GM23338 (cell line): ENCODE data around the gene PRKG2. TPM values are rescaled to one million over a fixed set of nuclear protein-coding genes. Genes with fewer than 3 reads are reported as not detected.
A peak's percentile ranks its signal among the peaks of the same experiment; 100 is the strongest.

Source experiments
- ATAC-seq: fragments of 200-7000 bp; cut with Tn5 transposase; 3 replicates; pipeline ENCODE4 v1.9.1; 2020
- DNase-seq: peaks from one replicate; pipeline ENCODE4 v3.0.0-alpha.2; 2015; ENCODE audit warnings: low spot score
- H2AFZ ChIP-seq: fragments of 200-600 bp; sonication (generic); 2 replicates; pipeline ENCODE4 v1.8.0; 2016; ENCODE audit warnings: antibody characterized with exemption, mild to moderate bottlenecking, moderate library complexity
- H3F3A ChIP-seq: fragments of 200-600 bp; sonication (generic); replicated peaks from 2 replicates; pipeline ENCODE4 v1.8.0; 2017; ENCODE audit warnings: antibody characterized with exemption, mixed run types, low read depth
- H3K27ac ChIP-seq: fragments of 200-600 bp; sonication (generic); 2 replicates; pipeline ENCODE4 v1.6.1; 2016; ENCODE audit warnings: low read depth
- H3K27me3 ChIP-seq: fragments of 200-600 bp; sonication (generic); 2 replicates; pipeline ENCODE4 v1.8.0; 2016; ENCODE audit warnings: mild to moderate bottlenecking, mixed run types, moderate library complexity; ENCODE audit not compliant: insufficient read depth
- H3K36me3 ChIP-seq: fragments of 200-600 bp; sonication (generic); 2 replicates; pipeline ENCODE4 v1.8.0; 2016; ENCODE audit warnings: mild to moderate bottlenecking; ENCODE audit not compliant: insufficient read depth
- H3K4me1 ChIP-seq: fragments of 200-600 bp; sonication (generic); 2 replicates; pipeline ENCODE4 v1.8.0; 2016; ENCODE audit warnings: mild to moderate bottlenecking, moderate library complexity; ENCODE audit not compliant: insufficient read depth
- H3K4me2 ChIP-seq: fragments of 200-600 bp; sonication (generic); 2 replicates; pipeline ENCODE4 v1.7.1; 2017; ENCODE audit warnings: mixed run types
- H3K4me3 ChIP-seq: fragments of 200-600 bp; sonication (generic); 2 replicates; pipeline ENCODE4 v1.6.1; 2016; ENCODE audit warnings: mixed run types
- H3K79me2 ChIP-seq: fragments of 200-600 bp; sonication (generic); replicated peaks from 2 replicates; pipeline ENCODE4 v1.8.0; 2017; ENCODE audit warnings: mild to moderate bottlenecking; ENCODE audit not compliant: insufficient read depth
- H3K9me2 ChIP-seq: fragments of 200-600 bp; sonication (generic); 2 replicates; pipeline ENCODE4 v1.8.0; 2017; ENCODE audit not compliant: insufficient read depth
- H4K20me1 ChIP-seq: fragments of 200-600 bp; sonication (generic); replicated peaks from 2 replicates; pipeline ENCODE4 v1.8.0; 2017; ENCODE audit warnings: mild to moderate bottlenecking; ENCODE audit not compliant: insufficient read depth
- H3K27ac Mint-ChIP-seq: 2 replicates; pipeline ENCODE4 v1.8.0; 2020; ENCODE audit warnings: inconsistent platforms, mild to moderate bottlenecking, moderate library complexity, mixed read lengths
- H3K27me3 Mint-ChIP-seq: 3 replicates; pipeline ENCODE4 v1.8.0; 2022; ENCODE audit warnings: low read depth, mild to moderate bottlenecking, moderate library complexity, mixed read lengths, inconsistent platforms; ENCODE audit not compliant: insufficient read depth, poor library complexity
- H3K36me3 Mint-ChIP-seq: 3 replicates; pipeline ENCODE4 v1.8.0; 2021; ENCODE audit warnings: low read depth, mild to moderate bottlenecking, inconsistent platforms, moderate library complexity, mixed read lengths
- H3K4me1 Mint-ChIP-seq: 3 replicates; pipeline ENCODE4 v1.8.0; 2020; ENCODE audit warnings: mild to moderate bottlenecking, inconsistent platforms, mixed read lengths
- H3K4me3 Mint-ChIP-seq: 3 replicates; pipeline ENCODE4 v1.8.0; 2021; ENCODE audit warnings: moderate library complexity, mild to moderate bottlenecking, inconsistent platforms, mixed read lengths
- H3K9me3 Mint-ChIP-seq: 3 replicates; pipeline ENCODE4 v1.8.0; 2020; ENCODE audit warnings: moderate library complexity, mild to moderate bottlenecking, inconsistent platforms, mixed read lengths
- ETS1 ChIP-seq: IDR thresholded peaks from 2 replicates; pipeline ENCODE4 v1.6.1; 2016; ENCODE audit warnings: antibody characterized with exemption
- POLR2AphosphoS5 ChIP-seq: IDR thresholded peaks from 2 replicates; pipeline ENCODE4 v1.6.1; 2016; ENCODE audit warnings: antibody characterized with exemption, low read depth
- STAT1 ChIP-seq: IDR thresholded peaks from one replicate; pipeline ENCODE4 v1.6.1; 2016; ENCODE audit warnings: antibody characterized with exemption; ENCODE audit not compliant: unreplicated experiment
- ZNF114 ChIP-seq: fragments of 250-450 bp; sonication (Bioruptor Pico); IDR thresholded peaks from 2 replicates; pipeline ENCODE4 v1.5.0; 2020; ENCODE audit warnings: mild to moderate bottlenecking, moderate library complexity
- ZNF462 ChIP-seq: fragments of 250-450 bp; sonication (Bioruptor Pico); IDR thresholded peaks from 2 replicates; pipeline ENCODE4 v1.5.0; 2020; ENCODE audit warnings: mild to moderate bottlenecking, moderate library complexity
- polyA plus RNA-seq: library from polyadenylated mRNA; unstranded; fragments of >200 nt; fragmentation: Nextera tagmentation; extraction: Ambion mirVana; gene quantifications from 2 replicates; pipeline ENCODE4 v1.2.1, GENCODE V29; 2016
- total RNA-seq: library from RNA; depleted of rRNA; stranded (reverse); fragments of >200 nt; shearing (Covaris generic); gene quantifications from 2 replicates; pipeline ENCODE4 v1.2.3, GENCODE V29; 2014

PRKG2 gene
- total and polyA plus RNA-seq, 2 experiments from 2014 or later = 1.9 to 3.6 TPM

- TF ChIP-seq ZNF462 (CRISPR knock-in tag) (no peak), STAT1 (no peak), ETS1 (no peak)
These were observed 909 bp upstream of the PRKG2 start (continued) for GRCh38 chr4:81215931-81216330.

GRCh38 chr4:81214144-81214880, 710 bp downstream of the PRKG2 start:
- peaks cover 11% of the 10 kb centered on the region; the same call in 2 of the 3 replicates for H3K4me1 Mint-ChIP-seq
- H3K27me3 ChIP-seq = peaks cover 56% of the 10 kb centered on the region
- ATAC-seq = peak; percentile 82
- TF ChIP-seq POLR2AphosphoS5 = no peak
- no peak for TF ChIP-seq ZNF114 (CRISPR knock-in tag)
- TF ChIP-seq ETS1 = no peak
- no peak for TF ChIP-seq ZNF462 (CRISPR knock-in tag)

More at GRCh38 chr4:81214144-81214880, 710 bp downstream of the PRKG2 start:
- Histone ChIP-seq H2AFZ (peak overlapping the region; percentile 99), H3K27ac (no peak overlapping the region), H3K4me3 (peak overlapping the region; percentile 81), H3K4me1 (no peaks in the 10 kb centered on the region), H3K9me2 (0 out of 2 replicates have a peak, but pooled peaks cover 2% of the 10 kb centered on the region), H4K20me1 (no peaks in the 10 kb centered on the region), H3K4me2 (peak overlapping the region; percentile 90), H3K36me3 (no peaks in the 10 kb centered on the region), H3F3A (no peaks in the 10 kb centered on the region), H3K79me2 (no peaks in the 10 kb centered on the region)
- peak; percentile 78 for DNase-seq
- H3K27me3 Mint-ChIP-seq = peaks cover 14% of the 10 kb centered on the region
- H3K4me3 Mint-ChIP-seq = no peak overlapping the region; the same call in 1 of the 3 replicates
- H3K27ac Mint-ChIP-seq = no peak overlapping the region
- H3K36me3 Mint-ChIP-seq = no peaks in the 10 kb centered on the region
- H3K9me3 Mint-ChIP-seq = no peaks in the 10 kb centered on the region; the same call in 1 of the 3 replicates
